GM23248 (cell line): ENCODE measurements around the gene KIF6. TPM values are rescaled to one million over a fixed set of nuclear protein-coding genes. Genes with fewer than 3 reads are reported as not detected.
A peak's percentile ranks its signal among the peaks of the same experiment; 100 is the strongest.

Experiments used
- DNase-seq: peaks from one replicate; pipeline ENCODE4 v3.0.0-alpha.2; 2015
- H2AFZ ChIP-seq: fragments of 200-600 bp; sonication (generic); 2 replicates; pipeline ENCODE4 v1.6.1; 2016; ENCODE audit warnings: antibody characterized with exemption
- H3F3A ChIP-seq: fragments of 200-600 bp; sonication (generic); 2 replicates; pipeline ENCODE4 v1.6.1; 2016; ENCODE audit warnings: mild to moderate bottlenecking, antibody characterized with exemption, mixed run types; ENCODE audit not compliant: insufficient read depth
- H3K27ac ChIP-seq: fragments of 200-600 bp; sonication (generic); 2 replicates; pipeline ENCODE4 v1.5.1; 2016; ENCODE audit warnings: mild to moderate bottlenecking
- H3K27me3 ChIP-seq: fragments of 200-600 bp; sonication (generic); replicated peaks from 2 replicates; pipeline ENCODE4 v1.6.1; 2016; ENCODE audit warnings: mild to moderate bottlenecking; ENCODE audit not compliant: insufficient read depth
- H3K36me3 ChIP-seq: fragments of 200-600 bp; sonication (generic); 2 replicates; pipeline ENCODE4 v1.6.1; 2016; ENCODE audit warnings: low read depth, mild to moderate bottlenecking
- H3K4me1 ChIP-seq: fragments of 200-600 bp; sonication (generic); 2 replicates; pipeline ENCODE4 v1.6.1; 2016; ENCODE audit warnings: mild to moderate bottlenecking; ENCODE audit not compliant: insufficient read depth
- H3K4me2 ChIP-seq: fragments of 200-600 bp; sonication (generic); one replicate; pipeline ENCODE4 v1.6.1; 2016; ENCODE audit warnings: mild to moderate bottlenecking; ENCODE audit not compliant: unreplicated experiment
- H3K4me3 ChIP-seq: fragments of 200-600 bp; sonication (generic); 2 replicates; pipeline ENCODE4 v1.5.1; 2016; ENCODE audit warnings: mild to moderate bottlenecking
- H3K79me2 ChIP-seq: fragments of 200-600 bp; sonication (generic); 2 replicates; pipeline ENCODE4 v1.6.1; 2016; ENCODE audit warnings: mild to moderate bottlenecking; ENCODE audit not compliant: insufficient read depth
- H3K9ac ChIP-seq: fragments of 200-600 bp; sonication (generic); 2 replicates; pipeline ENCODE4 v1.6.1; 2016; ENCODE audit warnings: mild to moderate bottlenecking
- H3K9me2 ChIP-seq: fragments of 200-600 bp; sonication (generic); 2 replicates; pipeline ENCODE4 v1.6.1; 2016; ENCODE audit warnings: mixed run types, mild to moderate bottlenecking, moderate library complexity; ENCODE audit not compliant: insufficient read depth
- H3K9me3 ChIP-seq: fragments of 200-600 bp; sonication (generic); one replicate; pipeline ENCODE4 v1.6.1; 2017; ENCODE audit warnings: low read depth
- H4K20me1 ChIP-seq: fragments of 200-600 bp; sonication (generic); 2 replicates; pipeline ENCODE4 v1.6.0; 2016; ENCODE audit not compliant: insufficient read depth
- EZH2 ChIP-seq: fragments of 200-600 bp; sonication (generic); IDR thresholded peaks from 2 replicates; pipeline ENCODE4 v1.6.1; 2018; ENCODE audit warnings: antibody characterized with exemption, mild to moderate bottlenecking; ENCODE audit not compliant: insufficient read depth, poor library complexity, severe bottlenecking
- EZH2phosphoT487 ChIP-seq: fragments of 200-600 bp; sonication (generic); IDR thresholded peaks from 2 replicates; pipeline ENCODE4 v1.6.1; 2018; ENCODE audit warnings: antibody characterized with exemption, moderate library complexity, mild to moderate bottlenecking, low read depth; ENCODE audit not compliant: insufficient read depth
- WGBS, 2 experiments: methylation state at CpG; one replicate each; pipeline ENCODE4 v1.1.6; 2015 to 2017; ENCODE audit warnings: low lambda C conversion rate in 2 of 2, low coverage in 1 of 2; ENCODE audit errors: missing lambda C conversion rate in 2 of 2; 5-methylcytosine and 5-hydroxymethylcytosine counted together
- in situ Hi-C: fragments of 300-500 bp; cut with MboI; formaldehyde crosslinking; loops from 2 replicates; pipeline ENCODE4 v1.15.0; 2020
- polyA plus RNA-seq: library from polyadenylated mRNA; unstranded; fragments of >200 nt; fragmentation: Nextera tagmentation; extraction: Ambion mirVana; gene quantifications from 2 replicates; pipeline ENCODE4 v1.2.1, GENCODE V29; 2016
- total RNA-seq: library from RNA; depleted of rRNA; stranded (reverse); fragments of >200 nt; shearing (Covaris generic); gene quantifications from 2 replicates; pipeline ENCODE4 v1.2.3, GENCODE V29; 2014

The KIF6 gene
- total and polyA plus RNA-seq, 2 experiments from 2014 or later, result 0.22 to 0.91 TPM

DNA sequence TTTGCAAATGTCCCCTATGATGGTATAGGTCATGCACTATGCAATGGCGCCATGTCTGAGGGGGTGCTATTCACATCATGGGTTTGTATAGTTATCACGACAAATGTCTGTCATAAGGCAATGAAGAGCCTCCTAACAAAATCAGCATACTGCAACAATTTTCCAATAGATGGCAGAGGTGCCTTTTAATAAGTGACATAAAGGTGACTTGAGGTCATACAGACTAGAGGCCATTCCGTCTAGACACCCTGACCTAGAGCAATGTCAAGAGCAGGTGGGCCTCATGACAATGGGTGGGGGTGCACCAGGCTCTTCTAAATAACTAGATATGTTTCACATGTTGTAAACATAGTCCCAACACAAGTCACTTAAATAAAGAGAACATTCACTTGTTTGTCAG, 107.7 kb downstream of the KIF6 start:
- 66 to 68% methylated on average over 3 of the region's 3 CpGs for WGBS, 2 experiments
- no peak for TF ChIP-seq EZH2
- TF ChIP-seq EZH2phosphoT487, result no peak
- no peak overlapping the region for H3K9ac ChIP-seq
- no peak overlapping the region for H3K4me3 ChIP-seq
- no peaks in the 10 kb centered on the region for H3K9me2 ChIP-seq
- no peaks in the 10 kb centered on the region for H3K4me1 ChIP-seq
- H3K27me3 ChIP-seq, result no peaks in the 10 kb centered on the region
- no peaks in the 10 kb centered on the region for H3F3A ChIP-seq
- H2AFZ ChIP-seq, result no peak overlapping the region
- no peak for DNase-seq
- no peak overlapping the region for H3K27ac ChIP-seq
- no peaks in the 10 kb centered on the region for H3K36me3 ChIP-seq
- no peaks in the 10 kb centered on the region for H3K79me2 ChIP-seq
- no peaks in the 10 kb centered on the region for H4K20me1 ChIP-seq
- no peaks in the 10 kb centered on the region for H3K9me3 ChIP-seq
- in situ Hi-C loops, result no loop called here
- H3K4me2 ChIP-seq, result no peak overlapping the region

DNA sequence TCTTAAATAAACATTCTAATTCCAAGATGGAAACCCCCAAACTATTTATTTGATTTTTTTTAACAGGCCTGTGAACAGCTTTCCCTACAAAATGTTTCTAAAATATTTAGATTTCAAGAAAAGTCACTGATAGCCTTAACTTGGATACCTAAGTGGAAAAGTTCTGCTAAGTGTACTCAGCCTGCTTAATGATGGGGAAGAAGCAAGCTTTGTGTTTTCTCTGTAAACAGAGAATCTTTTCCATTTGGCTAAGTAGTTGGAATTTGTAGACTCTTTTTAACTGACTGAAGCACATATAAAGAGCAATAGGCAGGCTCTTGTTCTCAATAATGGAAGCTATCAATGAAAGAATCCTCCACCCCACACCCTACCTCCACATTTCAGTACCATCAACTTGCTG, 108.2 kb downstream of the KIF6 start:
- Histone ChIP-seq H3K4me2 (no peak overlapping the region), H3K27ac (no peak overlapping the region), H2AFZ (no peak overlapping the region), H4K20me1 (no peaks in the 10 kb centered on the region), H3K4me3 (no peak overlapping the region), H3F3A (no peaks in the 10 kb centered on the region), H3K9me3 (no peaks in the 10 kb centered on the region), H3K9me2 (no peaks in the 10 kb centered on the region), H3K27me3 (no peaks in the 10 kb centered on the region), H3K9ac (no peak overlapping the region), H3K79me2 (no peaks in the 10 kb centered on the region), H3K4me1 (no peaks in the 10 kb centered on the region), H3K36me3 (no peaks in the 10 kb centered on the region)
- no peak for TF ChIP-seq EZH2
- TF ChIP-seq EZH2phosphoT487, result no peak
- no peak for DNase-seq
- in situ Hi-C loops, result no loop called here

DNA sequence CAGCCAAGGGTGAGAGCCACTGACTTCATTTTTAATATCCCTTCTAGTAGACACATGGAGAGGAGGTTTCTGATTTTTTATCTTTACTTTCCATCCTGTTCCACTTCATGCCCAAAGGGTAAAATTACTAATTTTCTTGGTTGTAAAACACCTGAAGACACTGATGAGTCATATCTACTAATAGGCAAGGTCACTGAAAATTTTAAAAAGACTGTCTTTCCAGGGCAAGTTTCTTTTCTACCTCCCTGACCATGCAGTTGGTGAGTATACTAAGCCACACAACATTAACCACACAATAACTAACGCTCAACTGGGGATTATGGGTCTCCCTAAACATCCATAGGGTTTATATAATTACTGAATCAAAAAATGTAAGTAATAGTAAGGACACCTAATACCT, 109.6 kb downstream of the KIF6 start:
- H3K27me3 ChIP-seq, result no peaks in the 10 kb centered on the region
- no peak overlapping the region for H3K4me2 ChIP-seq
- no peak for TF ChIP-seq EZH2phosphoT487
- no peak for TF ChIP-seq EZH2
- H3K4me1 ChIP-seq, result no peaks in the 10 kb centered on the region
- in situ Hi-C loops, result no loop called here
- H3K36me3 ChIP-seq, result no peaks in the 10 kb centered on the region
- DNase-seq, result no peak
- 86 to 95% methylated on average over 1 of the region's 1 CpG for WGBS, 2 experiments
- H3K79me2 ChIP-seq, result no peaks in the 10 kb centered on the region
- no peaks in the 10 kb centered on the region for H3F3A ChIP-seq
- no peak overlapping the region for H3K27ac ChIP-seq
- H2AFZ ChIP-seq, result no peak overlapping the region
- H3K9me3 ChIP-seq, result no peaks in the 10 kb centered on the region
- H4K20me1 ChIP-seq, result no peaks in the 10 kb centered on the region
- H3K9me2 ChIP-seq, result no peaks in the 10 kb centered on the region
- no peak overlapping the region for H3K9ac ChIP-seq
- H3K4me3 ChIP-seq, result no peak overlapping the region

DNA sequence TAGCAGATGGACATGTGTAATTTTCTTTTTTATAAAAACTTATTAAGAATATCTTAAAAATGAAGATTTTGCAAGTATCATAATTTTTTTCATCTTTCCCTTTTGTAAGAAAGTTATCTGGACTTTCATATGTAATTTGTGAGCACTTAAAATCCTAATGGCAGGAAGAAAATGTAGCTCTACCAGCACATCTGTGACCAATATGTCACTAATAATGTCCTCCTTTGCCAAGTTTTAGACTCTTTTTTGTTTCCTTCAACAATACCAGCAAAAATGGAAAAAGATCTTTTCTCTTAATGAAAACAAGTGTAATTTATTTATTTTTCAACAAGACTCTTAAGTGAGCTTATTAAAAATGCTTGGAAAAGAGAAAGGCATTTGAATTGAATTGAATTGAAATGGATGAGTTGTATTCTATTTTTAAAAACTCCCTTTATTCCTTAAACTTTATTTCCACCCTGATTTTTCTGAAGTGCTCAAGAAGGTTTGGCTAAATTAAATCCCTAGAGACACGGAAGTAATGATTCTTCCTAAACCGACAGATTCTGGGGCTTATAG, 110.7 kb downstream of the KIF6 start:
- no peak overlapping the region for H3K9ac ChIP-seq
- no peak overlapping the region for H3K27ac ChIP-seq
- TF ChIP-seq EZH2 (no peak), EZH2phosphoT487 (no peak)
- H3K36me3 ChIP-seq, result no peaks in the 10 kb centered on the region
- H3K79me2 ChIP-seq, result no peaks in the 10 kb centered on the region
- H3K9me2 ChIP-seq, result no peaks in the 10 kb centered on the region
- no peaks in the 10 kb centered on the region for H4K20me1 ChIP-seq
- no peak overlapping the region for H3K4me2 ChIP-seq
- no peak overlapping the region for H2AFZ ChIP-seq
- DNase-seq, result no peak
- in situ Hi-C loops, result no loop called here
- H3K4me1 ChIP-seq, result no peaks in the 10 kb centered on the region
- no peaks in the 10 kb centered on the region for H3K9me3 ChIP-seq
- no peaks in the 10 kb centered on the region for H3K27me3 ChIP-seq
- 26 to 28% methylated on average over 2 of the region's 2 CpGs for WGBS, 2 experiments
- H3F3A ChIP-seq, result no peaks in the 10 kb centered on the region
- H3K4me3 ChIP-seq, result no peak overlapping the region

DNA sequence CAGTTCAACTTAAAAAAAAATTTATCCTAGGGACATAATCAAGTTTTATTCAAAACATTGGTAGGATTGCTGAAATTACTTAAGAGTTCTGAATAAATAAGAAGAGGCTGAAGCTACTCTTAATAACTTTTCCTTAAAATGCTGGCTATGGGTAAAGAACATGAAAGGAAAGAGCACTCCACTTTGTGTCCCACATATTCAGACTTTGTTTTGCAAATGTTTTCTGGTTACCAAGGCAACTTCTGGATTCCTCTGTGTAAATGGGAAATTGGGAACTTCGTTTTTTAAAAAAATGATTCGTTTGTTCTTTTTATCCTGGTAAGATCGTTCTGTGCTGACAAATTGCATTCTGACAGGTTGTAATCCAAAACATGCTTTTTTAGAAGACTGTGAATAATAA, 115.0 kb downstream of the KIF6 start:
- H3K4me2 ChIP-seq, result no peak overlapping the region
- TF ChIP-seq EZH2, result no peak
- TF ChIP-seq EZH2phosphoT487, result no peak
- H3K9ac ChIP-seq, result no peak overlapping the region
- no peak overlapping the region for H3K27ac ChIP-seq
- H3K36me3 ChIP-seq, result no peaks in the 10 kb centered on the region
- H3K27me3 ChIP-seq, result no peaks in the 10 kb centered on the region
- H3K9me2 ChIP-seq, result no peaks in the 10 kb centered on the region
- no peaks in the 10 kb centered on the region for H3K79me2 ChIP-seq
- H3K4me3 ChIP-seq, result no peak overlapping the region
- no peak overlapping the region for H2AFZ ChIP-seq
- peak; percentile 38 for DNase-seq
- in situ Hi-C loops, result no loop called here
- no peaks in the 10 kb centered on the region for H4K20me1 ChIP-seq
- no peaks in the 10 kb centered on the region for H3K9me3 ChIP-seq
- WGBS, 2 experiments, result 9 to 12% methylated on average over 3 of the region's 3 CpGs
- H3F3A ChIP-seq, result no peaks in the 10 kb centered on the region
- no peaks in the 10 kb centered on the region for H3K4me1 ChIP-seq
